Endothelial cell of umbilical vein (primary cell): ENCODE data around the gene PCDH8.

ENCODE experiments used
- CTCF ChIP-seq, 2 donors: IDR thresholded peaks; 1 replicate in 1 of 2; 2 replicates in 1 of 2; pipeline ENCODE4 v1.5.1; 2011; ENCODE audit warnings: low read length in 2 of 2, mild to moderate bottlenecking in 2 of 2, moderate library complexity in 2 of 2, control low read depth in 1 of 2, inconsistent platforms in 1 of 2, low read depth in 1 of 2; ENCODE audit not compliant: insufficient read depth in 1 of 2; ENCODE audit errors: extremely low read depth in 1 of 2
- MAX ChIP-seq: IDR thresholded peaks from 2 replicates; pipeline ENCODE4 v1.6.1; 2011; ENCODE audit not compliant: insufficient read depth, insufficient read length
- POLR2AphosphoS5 ChIP-seq: IDR thresholded peaks from 2 replicates; pipeline ENCODE4 v1.6.1; 2012; ENCODE audit warnings: low read depth, mild to moderate bottlenecking, control low read depth, low read length, moderate library complexity; ENCODE audit not compliant: insufficient read depth

- no peak for TF ChIP-seq CTCF (IDR thresholded peaks at IDR 0.05; ENCODE audit: extremely low read depth in 1 of 2, insufficient read depth in 1 of 2, low read depth in 1 of 2, low read length in 2 of 2)
- TF ChIP-seq POLR2AphosphoS5: no peak
- TF ChIP-seq MAX: no peak
These were observed 37.9 kb downstream of the PCDH8 start for GRCh38 chr13:52810526-52810925.
